ENCODE results near the gene MRPL11. TPM values are rescaled to one million over a fixed set of nuclear protein-coding genes. Genes with fewer than 3 reads are reported as not detected.

MRPL11 gene
- total and polyA plus RNA-seq, 2 of the 13 experiments (the other 11 are each of a cell fraction or from before 2014, with no cell fraction given), result 72.9 to 176 TPM

DNA sequence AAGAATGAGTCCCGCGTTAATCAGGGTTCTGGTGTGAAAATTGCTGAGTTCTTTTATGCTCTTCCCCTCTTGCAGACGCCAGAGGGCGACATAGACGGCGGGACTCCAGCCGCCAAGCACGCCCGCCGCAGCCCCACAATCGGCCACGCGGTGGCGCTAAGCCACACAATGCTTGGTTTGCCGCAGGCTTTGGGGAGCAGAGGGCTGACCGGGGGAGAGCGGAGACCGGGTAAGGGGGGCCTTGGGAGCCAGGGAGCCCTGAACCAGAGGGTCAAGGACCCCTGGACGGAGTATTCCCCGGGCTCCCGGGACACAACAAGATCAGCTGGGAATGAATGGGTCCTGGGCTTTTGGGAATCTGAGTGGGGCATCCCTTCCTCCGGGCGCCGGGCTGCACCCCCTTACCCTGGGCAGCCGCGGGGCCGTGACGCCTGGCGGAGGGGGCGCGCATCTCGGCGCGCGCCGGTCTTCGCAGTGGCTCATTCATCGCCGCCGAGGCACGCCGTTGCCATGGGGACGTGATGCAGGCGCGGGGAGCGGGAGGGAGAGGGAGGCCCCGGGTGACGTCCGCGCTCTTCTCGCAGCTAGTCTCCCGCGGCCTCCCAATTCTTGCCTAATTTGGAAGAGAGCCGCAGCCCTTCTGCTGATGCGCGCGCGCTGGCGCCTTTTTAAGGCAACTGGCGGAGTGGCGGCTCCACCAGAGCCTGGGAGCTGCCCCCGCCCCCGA, 30.0 kb downstream of the MRPL11 start (continued):
- TF ChIP-seq DZIP1 (CRISPR knock-in tag; IDR thresholded peaks at IDR 0.05) (no peak), ZNF274 (CRISPR knock-in tag; IDR thresholded peaks at IDR 0.05) (no peak), ARNT2 (CRISPR knock-in tag; IDR thresholded peaks at IDR 0.05; ENCODE audit: low read depth) (0 out of 2 replicates have a peak, but pooled peaks have one; percentile 44), SMARCE1 (IDR thresholded peaks at IDR 0.05; ENCODE audit: borderline replicate concordance) (no peak), HNF1B (CRISPR knock-in tag; IDR thresholded peaks at IDR 0.05) (peak; percentile 45; the same call in 1 of the 2 replicates), ZNF17 (CRISPR knock-in tag; IDR thresholded peaks at IDR 0.05) (no peak), SUZ12 (IDR thresholded peaks at IDR 0.05; ENCODE audit: low read depth, low read length) (no peak), XBP1 (CRISPR knock-in tag; IDR thresholded peaks at IDR 0.05) (no peak), ZFP36L2 (CRISPR knock-in tag; IDR thresholded peaks at IDR 0.05) (no peak), FOXK2 (IDR thresholded peaks at IDR 0.05) (no peak), ZBTB33 (CRISPR knock-in tag; IDR thresholded peaks at IDR 0.05) (peak; percentile 54; the same call in 1 of the 2 replicates), RFX5 (IDR thresholded peaks at IDR 0.05; ENCODE audit: low read depth, low read length) (no peak), ZMYM4 (CRISPR knock-in tag; IDR thresholded peaks at IDR 0.05) (no peak), KLF9 (CRISPR knock-in tag; IDR thresholded peaks at IDR 0.05; ENCODE audit: low read depth) (no peak), ZNF589 (CRISPR knock-in tag; conservative IDR thresholded peaks at IDR 0.05) (no peak), TFDP1 (CRISPR knock-in tag; IDR thresholded peaks at IDR 0.05; ENCODE audit: borderline replicate concordance) (no peak), ZUFSP (CRISPR knock-in tag; IDR thresholded peaks at IDR 0.05; ENCODE audit: borderline replicate concordance) (no peak), KAT8 (CRISPR knock-in tag; IDR thresholded peaks at IDR 0.05) (peak; percentile 49; the same call in 1 of the 2 replicates)
- TF ChIP-seq, protein P1, sequence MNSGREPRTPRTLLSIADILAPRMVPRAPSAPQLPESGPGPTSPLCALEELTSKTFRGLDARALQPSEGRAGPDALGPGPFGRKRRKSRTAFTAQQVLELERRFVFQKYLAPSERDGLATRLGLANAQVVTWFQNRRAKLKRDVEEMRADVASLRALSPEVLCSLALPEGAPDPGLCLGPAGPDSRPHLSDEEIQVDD (CRISPR knock-in tag; IDR thresholded peaks at IDR 0.05; ENCODE audit: borderline replicate concordance), result no peak

All from HepG2 (cell line).